Type B pancreatic cell (in vitro differentiated cells): Measurements from ENCODE around the gene DGUOK. TPM values are rescaled to one million over a fixed set of nuclear protein-coding genes. Genes with fewer than 3 reads are reported as not detected.

Experiments used
- DNase-seq: peaks from one replicate; pipeline ENCODE4 v3.0.0; 2021; ENCODE audit warnings: mixed read lengths; ENCODE audit not compliant: unreplicated experiment; ENCODE audit errors: extremely low spot score
- H3K27ac Mint-ChIP-seq: 2 replicates; pipeline ENCODE4 v1.8.0; 2021; ENCODE audit warnings: mild to moderate bottlenecking, mixed read lengths
- H3K27me3 Mint-ChIP-seq: 2 replicates; pipeline ENCODE4 v1.8.0; 2021; ENCODE audit warnings: mixed read lengths
- H3K36me3 Mint-ChIP-seq: 2 replicates; pipeline ENCODE4 v1.8.0; 2021; ENCODE audit warnings: mixed read lengths
- H3K4me1 Mint-ChIP-seq: one replicate; pipeline ENCODE4 v1.8.0; 2021; ENCODE audit warnings: mixed read lengths; ENCODE audit not compliant: unreplicated experiment
- H3K4me3 Mint-ChIP-seq: 2 replicates; pipeline ENCODE4 v1.8.0; 2021; ENCODE audit warnings: mild to moderate bottlenecking, mixed read lengths
- H3K9me3 Mint-ChIP-seq: 2 replicates; pipeline ENCODE4 v1.8.0; 2021; ENCODE audit warnings: mixed read lengths
- total RNA-seq: library from RNA; stranded (reverse); gene quantifications from 2 replicates; pipeline ENCODE4 v1.2.1, GENCODE V29; 2021; ENCODE audit warnings: low replicate concordance
- TF ChIP-seq, protein P1 (sequence below): fragments of 200-600 bp; sonication (generic); conservative IDR thresholded peaks from 2 replicates; pipeline ENCODE4 v1.5.0; 2021; ENCODE audit warnings: antibody characterized with exemption, mild to moderate bottlenecking

Gene DGUOK
- total RNA-seq, 1 donor from 2014 or later, result 73.4 TPM

- no peaks in the 10 kb centered on the region for H3K9me3 Mint-ChIP-seq
- H3K4me3 Mint-ChIP-seq, result peak overlapping the region; percentile 39
- H3K27me3 Mint-ChIP-seq, result no peaks in the 10 kb centered on the region
- H3K4me1 Mint-ChIP-seq, result peaks cover 77% of the 10 kb centered on the region
- peak; percentile 42 for DNase-seq
- TF ChIP-seq, protein P1, sequence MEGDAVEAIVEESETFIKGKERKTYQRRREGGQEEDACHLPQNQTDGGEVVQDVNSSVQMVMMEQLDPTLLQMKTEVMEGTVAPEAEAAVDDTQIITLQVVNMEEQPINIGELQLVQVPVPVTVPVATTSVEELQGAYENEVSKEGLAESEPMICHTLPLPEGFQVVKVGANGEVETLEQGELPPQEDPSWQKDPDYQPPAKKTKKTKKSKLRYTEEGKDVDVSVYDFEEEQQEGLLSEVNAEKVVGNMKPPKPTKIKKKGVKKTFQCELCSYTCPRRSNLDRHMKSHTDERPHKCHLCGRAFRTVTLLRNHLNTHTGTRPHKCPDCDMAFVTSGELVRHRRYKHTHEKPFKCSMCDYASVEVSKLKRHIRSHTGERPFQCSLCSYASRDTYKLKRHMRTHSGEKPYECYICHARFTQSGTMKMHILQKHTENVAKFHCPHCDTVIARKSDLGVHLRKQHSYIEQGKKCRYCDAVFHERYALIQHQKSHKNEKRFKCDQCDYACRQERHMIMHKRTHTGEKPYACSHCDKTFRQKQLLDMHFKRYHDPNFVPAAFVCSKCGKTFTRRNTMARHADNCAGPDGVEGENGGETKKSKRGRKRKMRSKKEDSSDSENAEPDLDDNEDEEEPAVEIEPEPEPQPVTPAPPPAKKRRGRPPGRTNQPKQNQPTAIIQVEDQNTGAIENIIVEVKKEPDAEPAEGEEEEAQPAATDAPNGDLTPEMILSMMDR, result no peak
- H3K27ac Mint-ChIP-seq, result peak overlapping the region; percentile 4
- peaks cover 12% of the 10 kb centered on the region for H3K36me3 Mint-ChIP-seq
Observed at GRCh38 chr2:74005786-74006185, 79.1 kb downstream of the DGUOK start.

DNA sequence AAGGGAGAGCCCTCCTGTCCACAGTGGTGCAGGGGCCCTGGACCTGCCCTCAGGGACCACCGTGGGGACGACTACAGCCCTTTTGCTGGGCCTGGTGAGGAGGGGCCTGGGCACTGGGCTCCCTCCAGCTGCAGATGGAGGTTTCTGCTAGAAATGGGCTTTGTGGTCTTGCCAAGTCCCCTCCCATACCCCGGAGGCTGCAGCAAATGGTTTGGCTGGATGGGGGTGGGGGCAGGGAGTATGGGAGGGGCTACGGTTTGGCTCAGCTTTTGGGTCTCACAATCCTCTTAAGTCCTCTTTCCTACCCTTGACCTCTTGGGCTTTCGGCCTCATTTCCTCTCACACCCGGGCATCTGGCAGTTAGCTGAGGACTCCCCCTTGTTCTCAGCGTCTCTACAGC lies 79.8 kb downstream of the DGUOK start:
- TF ChIP-seq, protein P1, result no peak
- peaks cover 70% of the 10 kb centered on the region for H3K4me1 Mint-ChIP-seq
- no peaks in the 10 kb centered on the region for H3K9me3 Mint-ChIP-seq
- peak; percentile 40 for DNase-seq
- peak overlapping the region; percentile 37 for H3K27ac Mint-ChIP-seq
- H3K4me3 Mint-ChIP-seq, result peak overlapping the region; percentile 10
- no peaks in the 10 kb centered on the region for H3K27me3 Mint-ChIP-seq
- peaks cover 12% of the 10 kb centered on the region for H3K36me3 Mint-ChIP-seq

DNA sequence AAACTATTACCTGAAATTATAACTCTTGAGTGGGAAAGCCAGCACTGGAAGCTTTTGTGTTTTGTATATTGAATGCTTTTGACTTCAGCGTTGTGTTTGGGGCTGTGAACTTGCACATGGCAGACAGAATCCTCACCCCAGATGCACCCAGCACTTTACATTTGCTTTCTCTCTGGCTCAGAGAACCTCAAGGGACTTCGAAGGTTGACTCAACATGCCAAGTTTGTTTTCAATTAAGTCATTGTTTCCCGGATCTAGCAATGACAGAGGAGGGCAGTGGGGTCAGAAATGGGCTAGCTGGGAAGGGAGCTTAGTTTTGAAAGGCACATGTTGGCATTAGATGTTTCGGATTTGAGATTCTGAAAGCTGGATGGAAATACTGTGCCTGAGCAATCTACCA lies 80.4 kb downstream of the DGUOK start:
- no peaks in the 10 kb centered on the region for H3K27me3 Mint-ChIP-seq
- no peak for DNase-seq
- H3K36me3 Mint-ChIP-seq, result peaks cover 13% of the 10 kb centered on the region
- H3K9me3 Mint-ChIP-seq, result no peaks in the 10 kb centered on the region
- peaks cover 66% of the 10 kb centered on the region for H3K4me1 Mint-ChIP-seq
- H3K27ac Mint-ChIP-seq, result peak overlapping the region; percentile 37
- TF ChIP-seq, protein P1, result no peak
- H3K4me3 Mint-ChIP-seq, result peak overlapping the region; percentile 19

- Mint-ChIP-seq H3K27me3 (no peaks in the 10 kb centered on the region), H3K36me3 (peaks cover 19% of the 10 kb centered on the region), H3K27ac (peak overlapping the region; percentile 88), H3K4me1 (peaks cover 71% of the 10 kb centered on the region), H3K9me3 (no peaks in the 10 kb centered on the region), H3K4me3 (no peak overlapping the region)
- no peak for DNase-seq
- TF ChIP-seq, protein P1, result no peak
Observed at GRCh38 chr2:74007711-74008110, 81.0 kb downstream of the DGUOK start.

Other genes with a start within 250 kb of the DGUOK start
- gene TPRKB, start 189.5 kb upstream of the DGUOK start, total RNA-seq, result 28.8 and 33.6 TPM in 2 replicates
- 26.1 and 30.9 TPM in 2 replicates for gene DUSP11, start 146.8 kb upstream of the DGUOK start, total RNA-seq
- not detected in 2 replicates for gene C2orf78, start 142.7 kb upstream of the DGUOK start, total RNA-seq
- 39.0 and 41.0 TPM in 2 replicates for gene STAMBP, start 97.9 kb upstream of the DGUOK start, total RNA-seq
- gene ACTG2, start 33.9 kb upstream of the DGUOK start, total RNA-seq, result 4.2 and 13.7 TPM in 2 replicates
- 34.6 and 71.5 TPM in 2 replicates for gene TET3, start 58.0 kb downstream of the DGUOK start, total RNA-seq
- gene BOLA3, start 221.0 kb downstream of the DGUOK start, total RNA-seq, result 35.6 and 54.3 TPM in 2 replicates